GM12878 (cell line): Measurements from ENCODE around the gene ATP12A. TPM values are rescaled to one million over a fixed set of nuclear protein-coding genes. Genes with fewer than 3 reads are reported as not detected.

Experiments used
- ATAC-seq: fragments of 200-7000 bp; cut with Tn5 transposase; 3 replicates; pipeline ENCODE4 v1.9.1; 2020; ENCODE audit warnings: mild to moderate bottlenecking, moderate library complexity
- BruUV-seq: library from RNA; stranded (reverse); fragments of 400-500 nt; replicated peaks from 2 replicates; lab custom pipeline; 2021; lab: Mats Ljungman, UMichigan
- CTCF ChIA-PET: fragments of 300-600 bp; sonication (Branson Sonifier 250); formaldehyde crosslinking; extraction: SDS; loops from one replicate; lab custom pipeline; 2021; ENCODE audit warnings: inconsistent platforms; lab: Yijun Ruan, JAX
- POLR2A ChIA-PET: fragments of 350-600 bp; formaldehyde crosslinking; extraction: SDS; loops from one replicate; lab custom pipeline; 2021; ENCODE audit warnings: inconsistent platforms; lab: Charles Lee
- RAD21 ChIA-PET: fragments of 300-600 bp; sonication (Branson Sonifier 250); formaldehyde crosslinking; loops from one replicate; lab custom pipeline; 2023; ENCODE audit warnings: antibody characterized with exemption; ENCODE audit not compliant: unreplicated experiment; lab: Charles Lee
- SMC1A ChIA-PET: fragments of 300-600 bp; sonication (Branson Sonifier 250); formaldehyde crosslinking; loops from one replicate; lab custom pipeline; 2023; ENCODE audit not compliant: unreplicated experiment, uncharacterized antibody; lab: Charles Lee
- DNase-seq: peaks from one replicate; pipeline ENCODE4 v3.0.0-alpha.2; 2011; ENCODE audit warnings: low read depth, low spot score
- FAIRE-seq: peaks from 3 replicates; lab custom pipeline; 2011; peaks lifted over from hg19 to GRCh38; lab: Jason Lieb, UNC
- H2AFZ ChIP-seq: 2 replicates; pipeline ENCODE4 v1.6.0; 2011; ENCODE audit warnings: low read depth, low read length, control low read depth; ENCODE audit not compliant: control insufficient read depth
- H3K27ac ChIP-seq: 2 replicates; pipeline ENCODE4 v1.5.1; 2011; ENCODE audit warnings: control low read depth; ENCODE audit not compliant: control insufficient read depth, insufficient read depth
- H3K27me3 ChIP-seq, 2 experiments: replicated peaks in 1 of 2; 2 replicates each; pipeline versions ENCODE4 v1.6.0 to v1.6.1; 2011; ENCODE audit warnings: low read length in 1 of 2; ENCODE audit not compliant: control insufficient read depth in 2 of 2, insufficient read depth in 2 of 2
- H3K36me3 ChIP-seq, 2 experiments: 2 replicates each; pipeline ENCODE4 v1.5.1; 2011; ENCODE audit warnings: low read length in 1 of 2; ENCODE audit not compliant: control insufficient read depth in 2 of 2, insufficient read depth in 2 of 2
- H3K4me1 ChIP-seq: 2 replicates; pipeline ENCODE4 v1.6.1; 2011; ENCODE audit warnings: mild to moderate bottlenecking, low read length, moderate library complexity, mixed read lengths; ENCODE audit not compliant: control insufficient read depth, insufficient read depth
- H3K4me2 ChIP-seq: 2 replicates; pipeline ENCODE4 v1.6.0; 2011; ENCODE audit warnings: control low read depth; ENCODE audit not compliant: control insufficient read depth, insufficient read depth
- H3K4me3 ChIP-seq: fragments of 200-600 bp; sonication (generic); 2 replicates; pipeline ENCODE4 v1.5.1; 2016
- H3K79me2 ChIP-seq: 2 replicates; pipeline ENCODE4 v1.6.0; 2011; ENCODE audit warnings: low read length; ENCODE audit not compliant: control insufficient read depth, insufficient read depth
- H3K9ac ChIP-seq: 2 replicates; pipeline ENCODE4 v1.8.0; 2011; ENCODE audit warnings: low read length, control low read depth, mixed read lengths; ENCODE audit not compliant: control insufficient read depth, insufficient read depth
- H3K9me3 ChIP-seq: replicated peaks from 3 replicates; pipeline ENCODE4 v1.5.1; 2011; ENCODE audit warnings: mild to moderate bottlenecking, low read length; ENCODE audit not compliant: control insufficient read depth, insufficient read depth
- H4K20me1 ChIP-seq: 2 replicates; pipeline ENCODE4 v1.6.0; 2011; ENCODE audit not compliant: control insufficient read depth, insufficient read depth
- CBX3 ChIP-seq: fragments of 200-600 bp; sonication (generic); IDR thresholded peaks from 2 replicates; pipeline ENCODE4 v1.6.1; 2016; ENCODE audit warnings: low read depth, borderline replicate concordance
- CHD1 ChIP-seq: IDR thresholded peaks from 2 replicates; pipeline ENCODE4 v1.6.1; 2012; ENCODE audit warnings: low read depth, low read length, improper control_type of control experiment
- CHD2 ChIP-seq: IDR thresholded peaks from 2 replicates; pipeline ENCODE4 v1.6.1; 2011; ENCODE audit warnings: low read depth, low read length, improper control_type of control experiment, borderline replicate concordance
- CTCF ChIP-seq, 3 experiments: IDR thresholded peaks in 2 of 3; conservative IDR thresholded peaks in 1 of 3; 2 replicates each; pipeline ENCODE4 v1.5.1; 2011; ENCODE audit warnings: low read depth in 3 of 3, low read length in 3 of 3, mild to moderate bottlenecking in 3 of 3, control low read depth in 2 of 3, moderate library complexity in 2 of 3, inconsistent platforms in 1 of 3, mixed read lengths in 1 of 3; ENCODE audit not compliant: control insufficient read depth in 2 of 3, insufficient read depth in 1 of 3; ENCODE audit errors: extremely low read depth in 1 of 3
- ETV6 ChIP-seq, 2 experiments: fragments of 450-650 bp in 1 of 2; IDR thresholded peaks in 1 of 2; conservative IDR thresholded peaks in 1 of 2; 2 replicates each; pipeline ENCODE4 v1.6.1; 2014; ENCODE audit warnings: antibody characterized with exemption in 1 of 2, borderline replicate concordance in 1 of 2, low read depth in 1 of 2, mild to moderate bottlenecking in 1 of 2, moderate library complexity in 1 of 2
- HDAC2 ChIP-seq: fragments of 200-600 bp; sonication (generic); IDR thresholded peaks from 2 replicates; pipeline ENCODE4 v1.6.1; 2017
- NR2C1 ChIP-seq: fragments of 450-650 bp; IDR thresholded peaks from 2 replicates; pipeline ENCODE4 v1.6.1; 2017; ENCODE audit warnings: antibody characterized with exemption, mild to moderate bottlenecking, moderate library complexity
- POU2F2 ChIP-seq: IDR thresholded peaks from 3 replicates; pipeline ENCODE4 v1.6.1; 2011; ENCODE audit warnings: low read depth, mild to moderate bottlenecking, low read length, borderline replicate concordance
- RBBP5 ChIP-seq: fragments of 200-600 bp; sonication (generic); conservative IDR thresholded peaks from 2 replicates; pipeline ENCODE4 v1.6.1; 2016
- RUNX3 ChIP-seq: IDR thresholded peaks from 2 replicates; pipeline ENCODE4 v1.6.1; 2012; ENCODE audit warnings: low read length, inconsistent platforms
- SP1 ChIP-seq: IDR thresholded peaks from one replicate; pipeline ENCODE4 v1.6.1; 2011; ENCODE audit warnings: low read depth, low read length
- SUPT20H ChIP-seq: IDR thresholded peaks from 2 replicates; pipeline ENCODE4 v1.6.1; 2011; ENCODE audit warnings: low read depth, mild to moderate bottlenecking, low read length, moderate library complexity, borderline replicate concordance; ENCODE audit not compliant: control insufficient read depth
- TAF1 ChIP-seq: IDR thresholded peaks from 2 replicates; pipeline ENCODE4 v1.6.1; 2011; ENCODE audit warnings: mild to moderate bottlenecking, low read depth, low read length, borderline replicate concordance
- ZBTB11 ChIP-seq: fragments of 450-650 bp; formaldehyde crosslinking; IDR thresholded peaks from 2 replicates; pipeline ENCODE4 v1.5.0; 2022; ENCODE audit warnings: mild to moderate bottlenecking, missing genetic modification characterization
- ZNF592 ChIP-seq: fragments of 450-650 bp; IDR thresholded peaks from 2 replicates; pipeline ENCODE4 v1.6.1; 2017; ENCODE audit warnings: mild to moderate bottlenecking, moderate library complexity
- WGBS: methylation state at CpG from one replicate; pipeline ENCODE4 v1.1.6; 2016; ENCODE audit warnings: low lambda C conversion rate; ENCODE audit not compliant: insufficient replicate concordance, insufficient coverage; ENCODE audit errors: missing lambda C conversion rate; 5-methylcytosine and 5-hydroxymethylcytosine counted together
- in situ Hi-C: fragments of 300-500 bp; cut with MboI; formaldehyde crosslinking; loops from 9 replicates; pipeline ENCODE4 v1.14.3; 2018; ENCODE audit warnings: mixed read lengths
- intact Hi-C: fragments of 100-400 bp; cut with micrococcal nuclease; formaldehyde crosslinking; loops from one replicate; pipeline ENCODE4 v1.14.2; 2022; ENCODE audit not compliant: unreplicated experiment
- polyA plus RNA-seq, 11 experiments: library from polyadenylated mRNA; depleted of rRNA in 4 of 11; unstranded in 6 of 11; stranded (reverse) in 5 of 11; fragments of >200 nt; fragmentation: Nextera tagmentation in 4 of 11; fragmentation: Illumina TruSeq in 1 of 11; extraction: Ambion mirVana in 4 of 11; extraction: Trizol in 1 of 11; gene quantifications; 1 replicate in 1 of 11; 2 replicates in 10 of 11; pipeline versions ENCODE4 v1.2.1 to v1.2.3, GENCODE V29; 2011 to 2016; ENCODE audit warnings: inconsistent platforms in 2 of 11, missing spikeins in 2 of 11, low read depth in 1 of 11
- total RNA-seq, 4 experiments: library from RNA; depleted of rRNA in 3 of 4; stranded (reverse); fragments of >200 nt in 3 of 4; fragmentation: Illumina TruSeq in 1 of 4; extraction: Trizol in 1 of 4; gene quantifications; 2 replicates each; pipeline versions ENCODE4 v1.2.1 to v1.2.3, GENCODE V29; 2013 to 2021

ATP12A gene
- total and polyA plus RNA-seq, 10 of the 15 experiments (the other 5 are each of a cell fraction or from before 2014, with no cell fraction given), result 0.02 to 0.08 (median 0.04) TPM; not detected in 6

- WGBS, result 9% methylated on average over 5 of the region's 5 CpGs
- SMC1A ChIA-PET, result interaction anchor here (0.7 to 1.4 kb wide), 2 partner anchors 11 to 18 kb away, joined by 3 to 5 read pairs; no protein-coding TSS in a partner anchor
- TF ChIP-seq HDAC2 (no peak), SUPT20H (no peak), CHD2 (no peak), CHD1 (no peak), TAF1 (no peak), RBBP5 (no peak), ETV6 (conservative IDR thresholded peaks at IDR 0.05 in 1 of 2, IDR thresholded peaks at IDR 0.05 in 1 of 2; ENCODE audit: borderline replicate concordance in 1 of 2, low read depth in 1 of 2) (peak in 1 of 2 experiments; percentile 26; a peak in 1 of 4 replicates), CBX3 (no peak), NR2C1 (no peak), ZNF592 (no peak), ZBTB11 (CRISPR knock-in tag) (no peak), POU2F2 (peak; percentile 80), RUNX3 (peak; percentile 83), CTCF (IDR thresholded peaks at IDR 0.05 in 2 of 3, conservative IDR thresholded peaks at IDR 0.05 in 1 of 3; ENCODE audit: control insufficient read depth in 2 of 3, extremely low read depth in 1 of 3, insufficient read depth in 1 of 3, low read depth in 3 of 3, low read length in 3 of 3) (no peak), SP1 (no peak)
These were observed 18.5 kb upstream of the ATP12A start for GRCh38 chr13:24661713-24662112.

More at GRCh38 chr13:24661713-24662112, 18.5 kb upstream of the ATP12A start:
- ChIA-PET POLR2A (no interaction called here), CTCF (interaction anchor here (1.0 kb wide), 1 partner anchor 334 kb away, joined by 4 read pairs; no protein-coding TSS in a partner anchor), RAD21 (no interaction called here)
- Histone ChIP-seq H4K20me1 (no peaks in the 10 kb centered on the region), H3K27ac (no peak overlapping the region), H3K4me1 (peaks cover 17% of the 10 kb centered on the region), H3K9ac (no peak overlapping the region), H3K4me3 (no peak overlapping the region), H3K4me2 (peak overlapping the region; percentile 44; the same call in 1 of the 2 replicates), H3K27me3 (no peaks in the 10 kb centered on the region), H3K79me2 (no peaks in the 10 kb centered on the region), H2AFZ (no peak overlapping the region; the same call in 1 of the 2 replicates), H3K9me3 (no peaks in the 10 kb centered on the region), H3K36me3 (no peaks in the 10 kb centered on the region)
- intact Hi-C loops, result no loop called here
- peak; percentile 66 for ATAC-seq
- no peak for DNase-seq
- FAIRE-seq, result no peak
- no TSS peak for BruUV-seq
- in situ Hi-C loops, result no loop called here
